Stimulated activated CD4-positive, alpha-beta T cell treated with anti-CD3 and anti-CD28 coated beads, Interleukin-12 subunit alpha, Interleukin-12 subunit beta, amount 100 ng/mL, for 4 hours (primary cell): ENCODE results near the gene RFX1.
A peak's percentile ranks its signal among the peaks of the same experiment; 100 is the strongest.
"Not testable (repeated sequence)": the region's sequence is repeated elsewhere in the genome, so short reads cannot be mapped to it uniquely, and the experiment has no call there.

Experiments used
- DNase-seq: peaks from one replicate; pipeline ENCODE4 v3.0.0-alpha.2; 2020

Gene RFX1

GRCh38 chr19:14026652-14027192 is 20.6 kb upstream of the RFX1 start:
- DNase-seq, result not testable (repeated sequence)

- no peak for DNase-seq
Measured at GRCh38 chr19:14023404-14024235, 17.5 kb upstream of the RFX1 start.

- DNase-seq, result no peak
Measured at GRCh38 chr19:14022469-14022868, 16.3 kb upstream of the RFX1 start.

DNA sequence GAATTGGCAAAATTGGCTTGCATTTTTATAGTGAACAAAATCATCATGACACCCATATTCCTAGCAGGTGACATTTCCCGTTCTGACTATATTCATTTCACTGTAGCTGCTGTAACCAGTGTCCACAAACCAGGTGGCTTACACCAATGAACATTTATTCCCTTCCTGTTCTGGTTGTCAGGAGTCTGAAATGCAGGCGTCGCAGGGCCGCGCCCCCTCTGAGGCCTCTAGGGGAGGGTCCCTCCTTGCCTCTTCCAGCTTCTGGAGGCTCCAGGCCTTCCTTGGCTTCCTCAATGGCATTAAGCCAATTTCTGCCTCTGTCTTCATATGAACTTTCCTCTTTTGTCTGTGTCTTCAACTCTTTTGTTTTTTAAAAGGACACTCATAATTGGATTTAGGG is 15.4 kb upstream of the RFX1 start:
- no peak for DNase-seq

GRCh38 chr19:14019739-14020138 is 13.6 kb upstream of the RFX1 start:
- DNase-seq, result not testable (repeated sequence)

- DNase-seq, result no peak
Measured at GRCh38 chr19:14019100-14019499, 13.0 kb upstream of the RFX1 start.

DNA sequence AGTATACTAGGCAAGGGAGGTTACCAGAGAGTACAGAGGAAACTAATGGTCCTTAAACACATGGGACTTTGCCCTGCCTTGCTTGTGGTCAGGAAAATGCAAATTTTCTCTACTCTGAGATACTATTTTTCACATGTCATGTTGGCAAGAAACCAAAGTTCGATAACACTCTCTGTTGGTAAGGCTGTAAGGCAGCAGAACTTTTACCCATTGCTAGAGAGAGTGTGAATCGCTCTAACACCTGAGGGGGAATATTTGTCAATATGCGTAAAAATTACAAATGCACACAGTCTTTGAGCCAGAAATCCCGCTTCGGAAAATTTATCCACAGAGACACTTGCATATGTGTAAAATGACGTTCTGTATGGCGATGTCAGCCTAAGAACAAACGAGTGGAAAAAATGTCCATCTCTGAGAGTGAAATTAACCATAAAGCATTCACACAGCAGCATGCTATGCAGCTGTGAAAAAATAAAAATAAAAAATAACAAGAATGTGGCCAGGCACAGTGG is 9.5 kb upstream of the RFX1 start:
- no peak for DNase-seq

- DNase-seq, result no peak
Measured at GRCh38 chr19:14012378-14012915, 6.3 kb upstream of the RFX1 start.

DNA sequence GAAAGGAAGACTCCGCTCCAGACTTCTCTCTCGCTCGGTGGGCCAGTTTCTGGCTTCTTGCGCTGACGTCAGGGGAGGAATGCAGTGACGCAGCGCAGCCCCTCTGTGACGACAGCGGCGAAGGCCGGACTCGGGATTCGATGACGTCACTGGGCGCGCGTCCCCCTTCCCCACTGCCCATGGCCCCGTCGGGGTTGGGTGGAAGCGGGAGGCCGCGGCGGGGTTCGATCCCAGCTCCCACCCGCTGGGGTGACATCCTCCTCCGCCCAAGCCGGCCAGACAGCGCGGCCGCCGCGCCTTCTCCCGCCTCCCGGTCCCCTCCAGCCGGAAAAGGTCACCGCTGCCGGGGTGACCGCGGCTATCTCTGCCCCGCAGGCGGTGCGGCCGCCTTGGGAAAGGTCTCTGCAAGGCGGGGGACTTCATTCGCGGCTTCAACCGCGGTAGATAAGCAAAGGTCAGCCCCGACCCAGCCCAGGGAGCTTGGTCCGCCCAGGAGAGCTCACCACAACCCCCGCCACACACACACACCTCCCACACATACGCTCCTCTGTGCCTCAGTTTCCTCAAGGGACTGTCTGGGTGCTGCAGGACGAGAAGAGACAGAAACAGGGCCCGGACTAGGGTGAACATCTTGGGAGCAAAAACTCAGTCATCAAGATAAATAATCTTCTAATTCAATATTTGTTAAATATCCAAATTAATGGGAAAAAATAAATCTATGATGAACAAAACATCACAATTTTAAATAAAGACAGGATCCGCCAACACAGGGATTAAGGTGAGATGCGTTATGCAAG is 844 bp upstream of the RFX1 start:
- DNase-seq, result peak; percentile 76

DNA sequence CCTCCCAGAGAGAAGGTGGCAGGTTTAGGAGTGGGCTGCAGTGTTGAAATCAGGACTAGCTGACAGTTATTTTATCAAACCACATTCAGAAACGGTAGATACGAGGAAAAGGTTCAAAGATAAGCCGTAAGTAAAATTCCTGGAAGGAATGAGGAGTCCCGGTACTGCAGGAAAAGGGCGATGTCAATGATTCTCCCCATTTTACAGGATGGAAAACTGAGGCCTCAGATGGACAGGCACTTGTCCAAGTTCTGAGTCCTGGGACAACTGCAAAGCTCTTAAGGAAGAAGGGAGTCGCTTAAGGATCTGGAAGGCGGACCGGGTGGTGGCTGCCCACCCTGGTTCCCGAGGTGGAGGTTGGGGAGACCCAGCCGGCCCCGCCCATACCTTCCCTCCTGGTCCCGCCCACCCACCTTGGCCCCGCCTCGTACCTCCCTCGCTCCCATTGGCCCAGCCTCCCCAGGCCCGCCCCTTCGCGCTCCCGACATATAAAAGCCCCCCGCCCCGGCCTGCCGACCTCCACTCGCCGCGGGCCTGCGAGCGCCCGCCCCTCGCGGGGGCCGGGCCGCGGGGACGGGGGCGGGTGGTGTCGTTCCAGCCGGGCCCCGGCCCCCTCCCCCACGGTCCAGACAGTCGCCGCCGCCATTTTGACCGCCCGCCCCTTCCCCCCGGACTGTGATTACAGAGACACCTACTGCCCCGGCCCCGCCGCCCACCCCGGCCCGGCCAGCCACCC is 603 bp downstream of the RFX1 start:
- peak; percentile 90 for DNase-seq

DNA sequence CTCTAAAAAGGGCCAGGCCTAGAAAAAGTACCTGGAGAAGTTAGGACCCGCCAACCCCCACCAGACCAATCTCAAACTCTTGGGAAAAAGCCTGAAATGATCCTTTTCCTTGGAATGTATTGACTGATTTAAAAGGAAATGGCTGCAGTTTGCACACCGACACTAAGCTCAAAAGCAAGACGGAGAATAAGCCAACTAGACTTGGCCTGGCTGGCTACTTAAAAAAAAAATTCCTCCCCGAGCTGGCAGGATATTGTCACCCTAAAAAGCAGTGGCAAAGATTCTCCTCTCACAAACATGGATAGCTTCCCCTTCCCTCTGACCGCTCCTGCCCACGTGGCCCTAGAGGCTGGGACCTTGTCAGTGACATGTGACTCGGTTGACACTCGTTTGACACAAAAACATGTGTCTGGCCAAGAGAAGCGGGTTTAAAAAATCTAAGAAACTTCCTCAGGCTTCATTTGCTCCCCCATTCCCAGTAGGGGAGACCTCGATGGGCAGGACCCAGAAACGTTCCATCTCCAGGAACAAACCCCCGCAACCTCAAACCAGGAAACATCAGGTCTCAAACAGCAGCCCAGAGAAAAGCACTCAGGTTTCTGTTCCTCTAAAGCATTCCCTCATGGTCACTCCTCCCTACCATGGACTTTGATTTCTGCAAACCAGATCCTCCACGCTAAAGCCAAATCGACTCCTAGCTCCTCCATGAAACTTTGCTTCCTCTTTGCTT is 1.3 kb downstream of the RFX1 start:
- no peak for DNase-seq

DNA sequence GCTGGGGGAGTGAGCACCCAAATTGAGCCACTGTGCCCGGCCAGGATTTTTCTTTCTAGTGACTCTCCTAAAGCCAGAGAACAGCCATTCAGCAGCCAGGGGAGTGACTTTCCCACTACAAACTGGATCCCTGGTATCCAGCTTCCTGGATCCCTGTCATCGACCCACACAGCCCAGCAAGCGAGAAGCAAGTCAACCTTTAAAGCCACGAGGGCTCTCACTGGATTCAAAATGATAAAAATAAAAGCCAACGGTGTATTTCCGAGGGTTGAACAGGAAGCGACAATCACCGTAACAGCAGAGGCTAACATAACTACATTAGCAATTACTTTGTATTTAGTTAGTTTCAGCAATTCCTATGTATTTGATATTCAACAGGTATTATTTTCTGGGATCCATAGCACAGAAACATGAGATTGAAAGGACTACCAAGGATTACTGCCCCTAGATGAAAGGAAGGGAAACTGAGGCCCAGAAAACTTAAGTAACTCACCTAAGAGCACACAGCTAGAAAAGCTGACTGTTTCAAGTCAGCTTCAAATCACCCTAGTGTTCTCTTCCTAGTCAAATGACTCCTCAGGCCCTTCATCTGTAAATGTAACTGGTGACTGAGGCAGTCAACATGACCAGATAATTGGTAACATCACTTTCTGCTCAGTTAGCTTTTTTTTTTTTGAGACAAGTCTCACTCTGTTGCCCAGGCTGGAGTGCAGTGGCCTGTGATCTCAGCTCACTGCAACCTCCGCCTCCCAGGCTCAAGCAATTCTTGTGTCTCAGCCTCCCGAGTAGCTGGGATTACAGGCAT is 2.7 kb downstream of the RFX1 start:
- no peak for DNase-seq

GRCh38 chr19:14002571-14003250 is 3.4 kb downstream of the RFX1 start:
- no peak for DNase-seq

DNA sequence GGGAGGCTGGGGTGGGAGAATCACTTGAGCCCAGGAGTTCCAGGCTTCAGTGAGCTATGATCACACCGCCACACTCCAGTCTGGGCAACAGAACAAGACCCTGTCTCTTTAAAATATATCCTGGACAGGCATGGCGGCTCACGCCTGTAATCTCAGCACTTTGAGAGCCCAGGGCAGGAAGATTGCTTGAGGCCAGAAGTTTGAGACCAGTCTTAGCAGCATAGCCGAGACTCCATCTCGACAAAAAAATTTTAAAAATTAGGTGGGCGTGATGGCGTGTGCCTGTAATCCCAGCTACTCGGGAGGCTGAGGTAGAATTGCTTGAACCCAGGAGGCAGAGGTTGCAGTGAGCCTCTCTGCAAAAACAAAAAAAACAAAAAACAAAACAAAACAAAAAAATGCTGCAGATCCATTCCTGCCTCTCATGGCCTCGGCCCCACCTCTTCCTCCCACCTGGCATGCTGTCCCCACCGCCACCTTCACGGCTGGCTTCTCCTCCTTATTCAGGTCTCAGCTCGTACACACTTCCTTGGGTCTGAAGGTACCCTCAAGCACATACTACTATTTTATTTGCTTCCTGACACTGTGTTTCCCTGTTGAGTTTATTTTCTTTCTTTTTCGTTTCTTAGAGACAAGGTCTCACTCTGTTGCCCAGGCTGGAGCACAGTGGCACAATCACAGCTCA is 5.3 kb downstream of the RFX1 start:
- no peak for DNase-seq

GRCh38 chr19:13999085-13999484 is 7.0 kb downstream of the RFX1 start:
- DNase-seq, result no peak

DNA sequence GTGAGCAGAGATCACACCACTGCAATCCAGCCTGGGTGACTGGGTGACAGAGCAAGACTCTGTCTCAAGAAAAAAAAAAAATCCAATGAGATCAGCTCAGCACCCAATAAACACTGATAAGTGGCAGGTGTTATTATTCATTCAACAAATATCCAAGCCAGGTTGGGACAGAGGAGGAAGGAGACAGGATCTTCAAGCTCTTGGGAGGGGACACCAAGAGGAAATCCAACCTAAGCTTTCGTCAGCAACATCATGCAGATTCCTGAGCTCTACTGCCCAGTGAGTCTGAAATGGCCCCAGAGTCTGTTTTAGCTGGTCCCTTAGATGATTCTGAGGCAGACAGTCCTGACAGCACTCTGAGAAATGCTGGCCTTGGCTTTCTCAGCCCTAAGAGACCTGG is 7.7 kb downstream of the RFX1 start:
- DNase-seq, result no peak

DNA sequence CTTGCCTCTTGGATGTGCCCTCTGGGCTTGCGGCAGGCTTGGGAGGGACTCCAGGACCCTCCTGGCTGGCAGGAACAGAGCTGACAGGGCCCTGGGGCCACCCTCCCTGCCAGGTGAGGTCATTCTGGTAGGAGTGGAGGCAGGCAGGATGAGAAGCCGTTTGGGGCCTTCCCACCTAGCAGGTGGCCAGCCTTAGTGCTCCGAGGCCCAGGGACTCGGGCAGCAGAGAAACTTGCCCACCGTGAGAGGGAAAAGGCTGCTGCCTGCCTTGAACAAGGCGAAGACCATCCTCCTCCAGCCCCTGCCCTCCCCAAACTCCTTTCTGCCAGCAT is 8.5 kb downstream of the RFX1 start:
- no peak for DNase-seq

DNA sequence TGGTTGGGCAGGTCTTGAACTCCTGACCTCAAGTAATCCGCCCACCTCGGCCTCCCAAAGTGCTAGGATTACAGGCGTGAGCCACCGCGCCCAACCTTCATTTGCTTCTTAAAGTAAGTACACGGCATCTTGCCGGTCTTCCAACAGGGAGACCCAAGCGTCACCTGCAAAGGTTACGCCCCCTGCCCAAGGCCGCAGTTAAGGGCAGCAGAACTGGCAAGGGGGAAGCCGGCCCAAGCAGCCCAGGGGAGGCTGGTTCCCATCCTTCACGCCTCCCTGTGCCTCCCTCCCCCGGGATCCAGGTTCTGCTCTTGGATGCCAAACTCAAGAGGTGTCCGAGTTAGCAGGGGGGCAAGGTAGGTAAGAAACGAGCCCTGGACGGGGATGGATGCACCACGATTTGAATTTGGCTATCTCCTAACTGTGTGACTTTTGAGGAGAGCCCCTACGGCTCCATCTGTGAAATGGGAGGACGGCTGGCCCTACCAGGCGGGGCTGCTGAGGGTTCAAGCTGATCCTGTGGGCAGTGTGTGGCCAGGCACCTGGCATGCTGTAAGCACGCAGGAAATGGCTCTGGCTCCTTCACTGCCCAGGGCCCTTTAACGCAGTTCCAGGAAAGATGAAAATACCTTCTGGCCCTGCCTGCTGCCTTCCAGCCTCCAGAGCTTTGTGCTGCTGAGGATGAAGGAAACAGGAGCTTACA is 9.0 kb downstream of the RFX1 start:
- no peak for DNase-seq
